Activated CD8-positive, alpha-beta memory T cell treated with anti-CD3 and anti-CD28 coated beads for 48 hours (primary cell): ENCODE data around the gene CCDC157.
"Not testable (repeated sequence)": the region's sequence is repeated elsewhere in the genome, so short reads cannot be mapped to it uniquely, and the experiment has no call there.

Experiments used
- DNase-seq, 3 experiments: peaks; one replicate each; pipeline ENCODE4 v3.0.0-alpha.2; 2020; ENCODE audit warnings: low read depth in 2 of 3, low spot score in 2 of 3

CCDC157 gene

DNA sequence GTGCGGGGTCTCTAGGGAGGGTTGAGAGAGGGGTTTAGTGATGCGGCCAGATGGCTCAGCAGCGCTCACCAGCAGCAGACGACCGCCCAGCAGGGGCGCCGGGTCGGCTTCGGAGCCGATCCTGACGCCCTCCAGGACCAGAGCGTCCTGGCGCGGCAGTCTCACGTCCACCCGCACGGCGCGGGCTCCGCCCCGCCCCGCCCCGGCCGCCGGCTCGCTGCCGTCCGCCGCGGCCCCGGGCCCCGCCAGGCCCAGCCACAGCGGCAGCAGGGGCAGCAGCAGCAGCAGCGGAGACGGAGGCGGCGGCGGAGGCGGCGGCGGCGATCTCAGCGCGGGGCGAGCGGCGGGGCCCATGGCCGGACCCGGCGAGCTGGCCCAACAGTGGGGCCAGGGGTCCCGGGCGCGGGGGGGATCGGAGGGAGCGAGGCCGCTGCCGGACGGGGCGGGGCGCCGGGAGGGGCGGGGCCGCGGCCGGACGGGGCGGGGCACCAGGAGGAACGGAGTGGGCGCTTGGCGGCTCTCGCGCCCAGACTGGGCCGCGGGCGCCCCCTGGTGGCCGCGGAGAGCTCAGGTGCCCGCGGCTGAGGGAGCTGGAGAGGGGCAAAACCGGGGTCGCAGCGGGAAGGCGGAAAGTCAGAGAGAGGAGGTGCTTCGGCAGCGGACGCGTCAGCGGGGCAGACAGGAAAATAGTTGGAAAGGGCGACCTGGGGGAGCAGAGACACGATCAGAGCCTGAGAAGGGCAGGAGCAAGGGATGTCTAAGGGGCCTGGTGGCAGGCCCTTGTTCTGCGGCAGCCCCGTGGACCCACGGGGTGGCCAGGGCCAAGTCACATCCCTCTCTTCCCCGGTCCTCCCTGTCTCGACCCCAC lies 30.4 kb downstream of the CCDC157 start, which contains the start of gene RNF215:
Gene RNF215, minus strand, starts transcription at position 452 of the 868 bp plus-strand sequence. Its CDS starts 98 bp downstream, at position 354.
- DNase-seq, result peak; percentile 57 to 84 (median 66)

DNA sequence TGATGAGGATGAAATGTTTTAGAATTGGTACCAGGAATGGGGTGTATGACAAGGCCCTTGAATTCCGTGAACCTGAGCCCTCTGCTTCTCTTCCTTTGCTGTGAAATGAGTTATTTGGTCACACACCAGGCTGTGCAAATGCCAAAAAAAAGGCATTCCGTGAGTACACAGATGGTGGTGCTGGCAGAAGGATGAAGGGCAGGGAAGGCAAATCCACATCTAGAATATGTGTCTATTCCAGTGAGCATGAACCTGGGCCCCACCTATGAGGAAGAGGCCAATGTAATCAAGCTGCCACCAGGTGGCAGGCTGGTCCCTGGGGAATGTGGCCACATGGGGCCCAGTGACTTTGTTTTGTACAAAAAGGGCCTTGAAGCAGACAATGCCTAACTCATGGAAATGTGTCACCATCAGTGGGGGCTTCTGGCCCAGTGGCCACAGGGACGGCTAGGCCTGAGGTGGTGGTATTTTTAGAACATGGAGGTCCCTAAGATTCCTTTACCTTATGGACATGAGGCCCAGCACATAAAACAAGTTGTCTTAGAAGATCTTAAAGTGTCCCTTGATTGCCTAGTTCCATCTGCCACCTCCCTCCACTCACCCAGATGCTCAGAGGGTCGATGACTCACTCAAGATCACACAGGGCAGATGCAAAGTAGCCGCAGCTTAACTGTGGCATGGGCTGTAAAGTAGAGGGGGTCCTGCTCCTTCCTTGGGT lies 34.3 kb downstream of the CCDC157 start:
- DNase-seq, result peak; percentile 49 to 54 (median 52)

DNA sequence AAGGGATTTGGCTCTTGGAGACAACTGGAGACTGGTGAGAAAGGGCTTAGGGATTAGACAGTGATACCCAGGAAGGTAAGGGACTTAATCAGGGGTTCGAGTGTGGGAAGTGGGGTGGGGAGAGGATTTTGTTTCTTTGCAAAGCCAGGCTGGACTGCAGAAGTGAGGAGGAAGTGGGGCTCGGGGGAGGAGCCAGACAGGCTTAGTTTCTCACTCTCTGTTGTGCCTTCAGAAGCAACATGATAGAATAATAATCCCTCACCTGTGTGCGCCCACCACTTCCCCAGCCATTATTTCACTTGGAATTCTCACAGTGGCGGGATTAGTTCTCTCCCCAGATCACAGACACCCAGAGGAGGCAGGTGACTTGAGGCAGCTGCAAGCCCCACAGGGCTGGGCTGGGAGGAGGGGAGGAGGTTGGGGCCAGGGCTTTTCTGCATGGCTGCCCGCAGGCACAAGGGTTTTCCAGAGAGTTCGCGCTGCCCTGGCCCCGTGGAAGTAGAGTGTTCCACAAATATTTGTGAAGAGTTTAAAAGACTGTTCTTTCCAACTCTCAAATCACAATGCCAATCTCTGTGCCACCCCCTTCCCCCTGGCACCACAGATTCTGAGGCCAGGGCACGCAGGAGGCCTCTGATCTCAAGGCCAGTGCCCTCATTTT lies 36.0 kb downstream of the CCDC157 start:
- DNase-seq, result no peak

DNA sequence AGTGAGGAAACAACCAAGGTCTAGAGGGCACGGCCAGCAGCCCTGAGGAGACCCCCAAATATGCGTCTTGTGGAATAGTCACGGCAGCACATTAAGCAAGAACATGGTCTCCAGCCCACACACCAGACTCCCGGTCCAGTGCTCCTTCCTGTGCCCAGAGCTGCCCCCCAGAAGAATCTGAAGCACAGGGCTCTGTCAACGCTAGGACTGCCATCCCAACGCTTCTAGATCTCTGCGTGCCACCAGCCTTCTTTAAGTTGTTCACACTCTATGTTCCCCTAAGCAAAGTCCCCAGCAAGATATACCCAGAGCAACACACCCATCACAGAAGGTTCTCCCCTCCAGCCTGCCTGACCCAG lies 36.5 kb downstream of the CCDC157 start:
- DNase-seq, result no peak

DNA sequence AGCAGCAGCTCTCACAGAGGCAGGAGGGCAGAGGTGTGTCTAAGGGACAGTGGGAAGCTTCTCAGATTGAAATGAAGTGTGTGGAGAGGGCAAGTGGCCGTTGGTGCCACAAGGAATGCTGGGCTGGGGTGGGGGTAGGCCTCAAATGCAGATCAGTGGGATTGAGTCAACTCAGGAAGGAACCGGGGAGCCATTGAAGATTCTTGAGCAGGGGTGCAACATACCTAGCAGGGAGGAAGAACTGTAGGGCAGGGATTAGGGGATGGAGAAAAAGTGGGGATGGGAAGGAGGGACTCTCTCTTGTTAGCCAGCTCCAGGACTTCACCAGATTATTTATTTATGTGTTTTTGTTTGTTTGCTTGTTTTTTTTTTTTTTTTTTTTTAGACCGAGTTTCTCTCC lies 37.1 kb downstream of the CCDC157 start:
- DNase-seq, result no peak

DNA sequence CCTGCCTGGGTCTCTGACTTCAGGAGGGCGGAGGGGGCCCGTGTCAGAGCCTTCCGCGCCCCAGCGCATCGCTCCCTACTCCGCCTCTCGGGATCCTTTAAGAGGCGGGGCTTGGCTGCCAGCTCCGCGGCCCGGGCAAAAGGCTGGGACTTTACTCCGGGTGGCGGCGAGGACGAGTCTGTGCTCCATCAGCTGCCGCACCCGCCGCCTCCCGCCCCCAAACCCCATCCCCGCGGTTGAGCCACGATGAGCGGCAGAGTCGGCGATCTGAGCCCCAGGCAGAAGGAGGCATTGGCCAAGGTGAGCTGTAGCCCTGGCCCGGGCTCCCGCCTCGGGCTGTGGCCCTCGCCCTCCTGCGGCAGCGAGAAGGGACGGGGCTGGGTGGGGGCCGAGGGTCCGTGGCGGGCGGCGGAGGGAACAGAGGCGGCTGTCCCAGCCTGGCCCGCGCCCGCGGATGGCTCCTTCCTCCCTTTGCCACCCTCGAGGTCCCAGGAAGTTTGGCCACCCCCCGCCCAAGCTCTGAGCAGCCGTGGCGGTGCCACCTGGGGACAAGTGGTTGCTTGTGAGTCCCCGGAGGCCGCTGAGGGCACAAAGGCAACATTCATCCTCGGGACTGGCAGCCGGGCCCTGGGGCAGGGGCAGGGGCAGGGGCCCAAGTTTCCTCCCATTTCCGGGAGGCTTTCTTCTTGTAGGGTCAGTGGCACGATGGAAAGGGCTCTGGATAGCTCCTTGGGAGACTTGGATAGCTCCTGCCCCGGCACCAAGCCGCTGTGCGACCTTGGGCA lies 40.3 kb downstream of the CCDC157 start, which contains the start of gene SEC14L2:
Gene SEC14L2, plus strand, starts transcription at position 148 of the 785 bp plus-strand sequence. Its CDS starts 99 bp downstream, at position 247.
- DNase-seq, result peak in 2 of 3 experiments; percentile 33 to 41

DNA sequence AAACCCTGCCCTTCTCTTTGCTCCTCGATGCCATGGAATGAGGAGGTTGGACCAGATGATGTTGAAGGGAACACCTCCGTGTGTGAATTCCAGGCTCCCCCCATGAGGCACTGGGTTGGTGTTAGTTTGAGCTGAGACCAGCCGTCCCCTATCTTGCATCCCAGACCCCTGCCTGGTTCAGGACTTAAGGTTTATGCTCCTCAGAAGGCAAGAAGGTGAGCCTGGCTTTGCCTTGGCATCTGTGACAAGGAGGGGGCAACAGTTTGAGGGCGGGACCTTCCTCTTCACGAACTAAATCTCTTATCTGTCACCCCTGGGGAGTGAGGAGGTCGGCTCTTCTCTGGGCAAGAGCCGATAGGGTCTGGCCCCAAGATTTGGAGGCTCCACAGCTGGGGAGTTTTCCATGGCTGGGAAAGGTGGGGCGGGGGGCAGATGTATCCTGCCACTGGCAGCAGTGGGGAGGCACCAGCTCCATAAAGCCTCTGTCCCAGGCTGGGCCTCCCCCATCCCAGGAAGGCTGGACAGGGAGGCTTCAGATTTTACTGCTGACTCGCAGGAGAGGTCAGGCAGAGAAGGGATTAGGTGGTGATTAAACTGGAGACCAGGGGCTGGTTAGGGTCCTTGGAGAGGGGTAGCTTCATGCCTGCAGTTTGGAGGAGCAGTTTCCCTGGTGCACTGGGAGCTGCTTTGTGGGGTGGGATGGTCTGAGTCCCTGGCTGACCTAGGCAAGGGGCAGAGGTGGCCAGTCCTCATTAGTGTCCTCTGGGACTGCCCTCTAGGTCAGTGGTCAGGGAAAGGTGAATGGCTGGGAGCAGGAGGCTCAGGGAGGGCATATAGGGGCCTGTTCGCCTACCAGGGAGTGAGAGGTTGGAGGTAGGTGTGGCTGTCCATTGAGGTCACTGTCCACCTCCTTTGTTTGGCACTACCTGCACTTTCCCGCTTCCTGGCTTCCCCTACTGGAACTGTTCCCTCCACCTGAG lies 41.1 kb downstream of the CCDC157 start:
- no peak for DNase-seq

DNA sequence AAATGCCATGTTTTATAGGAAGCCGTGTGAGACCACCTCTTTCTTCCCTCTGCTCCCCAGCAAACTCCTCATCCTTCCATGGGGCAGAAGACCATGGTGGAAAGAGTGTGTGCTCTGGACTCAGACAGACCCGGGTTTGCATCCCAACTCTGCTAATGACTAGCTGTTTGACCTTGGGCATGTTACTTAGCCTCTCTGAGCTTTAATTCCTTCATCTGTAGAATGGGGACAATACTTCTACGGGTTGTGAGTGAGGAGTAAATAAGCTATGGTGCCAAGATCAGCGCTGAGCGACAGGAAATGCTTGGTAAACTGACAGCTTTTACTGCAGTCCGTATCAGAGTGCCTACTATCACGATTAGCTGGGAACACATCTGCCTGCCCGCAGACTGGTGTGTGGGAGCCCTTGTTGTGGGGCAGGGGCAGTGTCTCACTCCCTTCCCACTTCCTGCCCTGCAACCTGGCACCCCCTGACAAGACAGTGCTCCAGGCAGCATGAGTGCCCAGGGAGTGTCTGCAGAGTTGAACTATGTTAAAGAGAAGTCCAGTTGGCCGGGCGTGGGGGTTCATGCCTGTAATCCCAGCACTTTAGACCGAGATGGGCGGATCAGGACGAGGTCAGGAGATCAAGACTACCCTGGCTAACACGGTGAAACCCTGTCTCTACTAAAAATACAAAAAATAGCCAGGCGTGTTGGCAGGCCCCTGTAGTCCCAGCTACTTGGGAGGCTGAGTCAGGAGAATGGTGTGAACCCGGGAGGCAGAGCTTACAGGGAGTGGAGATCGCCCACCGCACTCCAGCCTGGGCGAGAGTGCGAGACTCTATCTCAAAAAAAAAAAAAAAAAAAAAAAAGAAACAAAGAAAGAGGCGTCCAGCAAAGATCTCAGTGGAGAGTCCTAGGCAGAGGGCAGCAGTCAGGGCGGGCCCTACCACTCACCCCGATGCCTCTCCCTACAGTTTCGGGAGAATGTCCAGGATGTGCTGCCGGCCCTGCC lies 42.2 kb downstream of the CCDC157 start:
- no peak for DNase-seq

DNA sequence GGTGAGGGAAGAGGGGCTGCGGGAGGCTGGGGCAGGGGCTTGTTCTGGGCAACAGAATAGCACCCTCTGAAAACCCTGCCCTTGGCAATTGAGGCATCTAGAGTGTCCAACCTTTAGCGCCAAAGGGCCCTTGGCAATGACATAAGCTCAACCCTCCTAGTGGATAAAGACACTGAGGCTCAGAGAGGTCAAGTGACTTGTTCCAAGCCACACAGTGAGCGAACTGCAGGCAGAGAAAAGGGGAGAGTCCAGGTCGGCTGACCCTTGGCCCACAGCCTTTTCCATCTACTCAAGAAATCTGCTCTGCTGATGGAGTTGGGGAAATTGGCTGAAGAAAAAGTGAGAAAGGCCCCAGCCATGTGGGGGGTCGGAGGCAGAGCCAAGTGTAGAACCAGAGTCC lies 42.9 kb downstream of the CCDC157 start:
- no peak for DNase-seq

DNA sequence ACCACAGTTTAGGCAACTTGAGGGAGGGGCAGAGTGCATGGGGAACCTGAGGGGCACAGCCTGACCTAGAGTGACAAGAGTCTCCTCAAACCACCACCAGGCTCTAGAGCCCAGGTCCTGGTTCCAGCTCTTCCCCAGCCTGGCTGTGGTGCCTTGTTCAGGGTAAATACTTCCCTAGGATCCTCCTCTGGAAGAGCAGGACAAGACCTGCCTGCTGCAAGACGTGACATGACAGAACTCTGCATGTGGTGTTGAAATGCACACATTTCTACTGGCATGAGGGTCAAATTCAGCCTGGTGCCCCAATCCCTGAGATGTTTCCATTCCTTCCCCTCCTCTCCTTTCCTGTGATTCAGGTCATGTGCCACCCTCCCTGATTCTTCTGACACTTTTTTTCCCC lies 43.4 kb downstream of the CCDC157 start:
- no peak for DNase-seq

DNA sequence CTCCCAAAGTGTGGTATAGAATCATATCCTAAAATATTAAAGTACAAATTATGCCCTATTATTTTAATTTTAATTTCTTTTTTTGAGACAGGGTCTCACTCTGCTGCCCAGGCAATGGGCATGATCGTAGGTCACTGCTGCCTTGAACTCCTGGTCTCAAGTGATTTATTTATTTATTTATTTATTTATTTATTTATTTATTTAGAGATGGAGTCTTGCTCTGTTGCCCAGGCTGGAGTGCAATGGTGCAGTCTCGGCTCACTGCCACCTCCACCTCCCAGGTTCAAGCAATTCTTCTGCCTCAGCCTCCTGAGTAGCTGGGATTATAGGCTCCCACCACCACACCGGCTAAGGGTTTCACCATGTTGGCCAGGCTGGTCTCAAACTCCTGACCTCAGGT lies 44.2 kb downstream of the CCDC157 start:
- not testable (repeated sequence) for DNase-seq

DNA sequence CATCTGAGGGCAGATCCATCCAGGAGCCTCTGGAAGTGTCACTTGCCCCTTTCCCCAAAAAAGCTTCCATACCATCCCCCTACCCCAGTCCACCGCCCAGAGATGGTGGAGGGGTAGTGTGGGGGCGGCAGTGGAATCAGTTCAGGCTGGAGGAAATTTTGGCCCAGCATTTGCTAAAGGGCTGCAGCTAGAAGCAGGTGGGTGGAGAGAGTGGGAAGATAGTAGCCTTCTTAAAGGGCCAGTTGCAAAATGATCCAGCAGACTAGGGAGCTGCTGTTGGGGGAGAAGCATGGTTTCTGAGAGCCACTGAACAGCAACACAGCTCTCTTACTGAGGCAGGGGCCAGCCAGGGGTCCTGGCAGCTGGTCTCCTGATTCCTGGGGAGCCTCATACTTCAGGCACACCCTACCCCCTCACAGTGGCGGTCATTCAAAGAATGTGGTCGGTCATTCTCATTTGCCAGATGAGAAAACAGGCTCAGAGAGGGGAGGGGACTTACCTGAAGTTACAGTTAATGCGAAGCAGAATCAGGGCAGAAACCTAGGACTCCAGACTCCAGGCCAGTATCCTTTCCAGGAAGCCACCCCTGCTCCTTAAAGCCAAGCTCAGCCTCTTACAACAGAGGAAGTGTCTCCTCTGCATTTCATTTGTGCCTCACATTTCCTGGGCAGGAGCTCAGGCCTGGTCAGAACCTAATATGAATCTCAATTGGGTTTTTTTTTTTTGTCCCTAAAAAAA lies 45.4 kb downstream of the CCDC157 start:
- DNase-seq, result no peak

DNA sequence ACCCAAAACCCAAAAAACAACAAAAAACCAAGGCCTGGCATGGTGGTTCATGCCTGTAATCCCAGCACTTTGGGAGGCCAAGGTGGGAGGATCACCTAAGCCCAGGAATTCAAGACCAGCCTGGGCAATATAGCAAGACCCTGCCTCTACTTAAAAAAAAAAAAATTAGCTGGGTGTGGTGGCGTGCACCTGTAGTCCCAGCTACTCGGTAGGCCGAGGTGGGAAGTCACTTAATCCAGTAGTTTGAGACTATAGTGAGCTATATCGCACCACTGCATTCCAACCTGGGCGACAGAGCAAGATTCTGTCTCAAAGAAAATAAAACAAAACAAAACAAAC lies 45.9 kb downstream of the CCDC157 start:
- not testable (repeated sequence) for DNase-seq

DNA sequence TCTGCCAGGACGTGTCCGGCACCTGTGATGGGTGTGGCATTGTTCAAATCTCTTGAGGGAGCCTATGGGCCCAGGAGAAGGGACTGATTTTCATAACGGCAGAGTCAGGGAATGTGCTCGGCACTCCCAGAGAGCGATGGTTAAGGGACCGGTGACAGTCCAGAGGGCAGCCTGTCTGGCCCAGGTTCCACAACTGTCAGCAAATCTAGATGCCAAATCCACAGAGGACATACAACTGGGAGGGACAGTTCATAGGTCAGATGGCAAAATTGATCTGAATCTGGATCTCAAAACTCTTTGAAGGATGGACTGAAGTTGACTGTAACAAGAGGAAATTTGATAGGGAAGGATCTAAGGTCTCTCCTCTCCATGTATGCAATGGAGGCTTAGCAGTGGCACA lies 47.5 kb downstream of the CCDC157 start:
- DNase-seq, result no peak

DNA sequence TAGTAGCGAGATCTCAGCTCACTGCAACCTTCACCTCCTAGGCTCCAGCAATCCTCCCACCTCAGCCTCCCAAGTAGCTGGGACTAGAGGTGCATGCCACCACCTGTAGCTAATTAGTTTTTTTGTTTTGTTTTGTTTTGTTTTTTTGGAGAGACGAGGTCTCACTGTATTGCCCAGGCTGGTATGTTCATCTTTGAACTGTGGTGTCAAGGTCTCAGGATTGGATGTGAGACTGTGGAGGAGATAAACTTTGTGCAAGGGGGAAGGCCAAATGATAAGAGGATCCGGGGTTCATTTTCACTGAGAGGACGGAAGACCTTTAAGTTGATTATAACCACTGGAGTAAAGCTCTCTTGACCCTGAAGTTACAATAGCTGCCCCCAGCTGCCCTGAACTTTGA lies 48.9 kb downstream of the CCDC157 start:
- no peak for DNase-seq

DNA sequence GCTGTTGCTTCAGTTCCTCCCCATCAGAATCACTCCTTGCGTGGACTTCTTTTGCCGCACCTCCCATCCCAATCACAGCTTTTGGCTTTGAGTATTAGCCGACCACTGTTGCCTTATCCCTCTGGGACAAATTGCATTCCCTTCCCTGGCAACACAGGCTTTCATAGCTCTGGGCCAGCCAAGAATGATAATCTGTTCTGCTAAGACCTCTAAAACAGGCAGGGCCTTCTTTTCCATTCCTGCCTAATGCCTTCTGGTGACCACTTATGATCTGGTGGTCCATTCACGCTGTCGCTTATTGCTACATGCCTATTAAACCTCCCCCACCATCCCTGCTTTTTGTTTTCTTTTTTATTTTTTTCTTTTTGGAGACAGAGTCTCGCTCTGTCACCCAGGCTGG lies 49.6 kb downstream of the CCDC157 start:
- no peak for DNase-seq

DNA sequence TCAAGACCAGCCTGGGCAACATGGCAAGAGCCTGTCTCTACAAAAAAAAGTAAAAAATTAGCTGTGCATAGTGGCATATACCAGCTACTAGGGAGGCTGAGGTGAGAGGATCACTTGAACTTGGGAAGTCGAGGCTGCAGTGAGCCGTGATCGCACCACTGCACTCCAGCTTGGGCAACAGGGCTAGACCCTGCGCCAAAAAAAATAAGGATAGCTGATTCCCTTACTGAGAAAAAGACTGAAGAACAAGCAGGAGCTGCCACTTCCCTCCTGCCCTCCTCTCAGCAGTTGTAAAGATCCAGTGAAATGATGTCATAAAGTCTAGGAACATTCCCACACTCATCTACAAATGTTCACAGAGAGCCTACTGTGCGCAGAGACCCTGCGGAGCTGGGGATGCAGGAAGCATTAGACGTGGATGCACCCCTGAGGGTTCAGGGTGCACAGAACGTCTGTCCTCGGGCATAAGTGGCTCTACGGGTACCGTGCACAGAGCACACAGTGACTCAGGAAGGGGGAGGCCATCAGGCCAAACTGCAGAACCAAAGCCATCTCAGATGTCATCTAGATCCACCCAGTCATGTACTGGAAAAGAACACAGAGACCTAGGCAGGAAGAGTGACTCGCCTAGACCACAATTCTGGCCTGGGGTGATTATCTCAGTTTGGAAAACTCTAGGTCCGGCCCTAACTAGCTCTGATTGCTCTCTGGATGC lies 51.7 kb downstream of the CCDC157 start:
- DNase-seq, result no peak
